ENCODE measurements around the gene ANK2. TPM values are rescaled to one million over a fixed set of nuclear protein-coding genes. Genes with fewer than 3 reads are reported as not detected.

The ANK2 gene
- polyA plus RNA-seq, 1 donor (not counting 4 experiments of a cell fraction or from before 2014, with no cell fraction given): 0.22 TPM

GRCh38 chr4:113069212-113069892 is 19.9 kb downstream of the ANK2 start:
- Histone ChIP-seq H3K4me3 (ENCODE audit: control insufficient read depth in 2 of 3, extremely low read depth in 1 of 3, insufficient read depth in 2 of 3, low read depth in 1 of 3, low read length in 3 of 3) (no peak overlapping the region), H3K9ac (ENCODE audit: control insufficient read depth, extremely low read depth, insufficient read depth, low read length) (no peak overlapping the region), H2AFZ (ENCODE audit: control insufficient read depth, low read length) (no peak overlapping the region), H3K9me1 (ENCODE audit: control insufficient read depth, extremely low read depth, insufficient read depth, low read length) (no peaks in the 10 kb centered on the region), H3K4me1 (ENCODE audit: control insufficient read depth, extremely low read depth, insufficient read depth, low read length) (no peaks in the 10 kb centered on the region), H3K79me2 (ENCODE audit: control insufficient read depth, insufficient read depth, low read length) (no peaks in the 10 kb centered on the region), H3K27ac (ENCODE audit: control insufficient read depth, insufficient read depth, low read length) (no peak overlapping the region), H4K20me1 (ENCODE audit: control insufficient read depth, extremely low read depth, insufficient read depth, low read length) (no peaks in the 10 kb centered on the region), H3K27me3 (ENCODE audit: control insufficient read depth, extremely low read depth, insufficient read depth, low read length) (no peaks in the 10 kb centered on the region), H3K9me3 (ENCODE audit: control insufficient read depth, low read depth, low read length) (no peaks in the 10 kb centered on the region), H3K36me3 (ENCODE audit: control insufficient read depth in 2 of 2, extremely low read depth in 1 of 2, insufficient read depth in 2 of 2, low read length in 2 of 2) (no peaks in the 10 kb centered on the region), H3K4me2 (ENCODE audit: control insufficient read depth, extremely low read depth, insufficient read depth, low read depth, low read length) (no peak overlapping the region)
- FAIRE-seq (no peak), DNase-seq (ENCODE audit: low read depth, low spot score) (no peak)
- TF ChIP-seq CTCF (optimal IDR thresholded peaks at IDR 0.05 in 1 of 3, IDR thresholded peaks at IDR 0.05 in 1 of 3, conservative IDR thresholded peaks at IDR 0.05 in 1 of 3; ENCODE audit: extremely low read depth in 1 of 3, insufficient read depth in 2 of 3, low read length in 3 of 3) (no peak), EZH2 (IDR thresholded peaks at IDR 0.05; ENCODE audit: low read length) (no peak)
- dilution Hi-C loops (cut with MboI; ENCODE audit: extremely low pct_ligation_motif_present, low sequenced_read_pairs): no loop called here

GRCh38 chr4:113070755-113071154 is 21.3 kb downstream of the ANK2 start:
- dilution Hi-C loops (cut with MboI; ENCODE audit: extremely low pct_ligation_motif_present, low sequenced_read_pairs): no loop called here

More at GRCh38 chr4:113070755-113071154, 21.3 kb downstream of the ANK2 start:
- Histone ChIP-seq H3K9me3 (ENCODE audit: control insufficient read depth, low read depth, low read length) (no peaks in the 10 kb centered on the region), H3K36me3 (ENCODE audit: control insufficient read depth in 2 of 2, extremely low read depth in 1 of 2, insufficient read depth in 2 of 2, low read length in 2 of 2) (no peaks in the 10 kb centered on the region), H3K27me3 (ENCODE audit: control insufficient read depth, extremely low read depth, insufficient read depth, low read length) (no peaks in the 10 kb centered on the region), H3K9me1 (ENCODE audit: control insufficient read depth, extremely low read depth, insufficient read depth, low read length) (no peaks in the 10 kb centered on the region), H4K20me1 (ENCODE audit: control insufficient read depth, extremely low read depth, insufficient read depth, low read length) (no peaks in the 10 kb centered on the region), H3K27ac (ENCODE audit: control insufficient read depth, insufficient read depth, low read length) (no peak overlapping the region), H3K9ac (ENCODE audit: control insufficient read depth, extremely low read depth, insufficient read depth, low read length) (no peak overlapping the region), H3K4me3 (ENCODE audit: control insufficient read depth in 2 of 3, extremely low read depth in 1 of 3, insufficient read depth in 2 of 3, low read depth in 1 of 3, low read length in 3 of 3) (no peak overlapping the region), H3K4me2 (ENCODE audit: control insufficient read depth, extremely low read depth, insufficient read depth, low read depth, low read length) (no peak overlapping the region), H3K4me1 (ENCODE audit: control insufficient read depth, extremely low read depth, insufficient read depth, low read length) (no peaks in the 10 kb centered on the region), H2AFZ (ENCODE audit: control insufficient read depth, low read length) (no peak overlapping the region), H3K79me2 (ENCODE audit: control insufficient read depth, insufficient read depth, low read length) (no peaks in the 10 kb centered on the region)
- TF ChIP-seq EZH2 (IDR thresholded peaks at IDR 0.05; ENCODE audit: low read length) (no peak), CTCF (optimal IDR thresholded peaks at IDR 0.05 in 1 of 3, IDR thresholded peaks at IDR 0.05 in 1 of 3, conservative IDR thresholded peaks at IDR 0.05 in 1 of 3; ENCODE audit: extremely low read depth in 1 of 3, insufficient read depth in 2 of 3, low read length in 3 of 3) (no peak)
- DNase-seq (ENCODE audit: low read depth, low spot score) (no peak), FAIRE-seq (no peak)
